GM12878 (cell line): ENCODE measurements around the gene NARF. TPM values are rescaled to one million over a fixed set of nuclear protein-coding genes. Genes with fewer than 3 reads are reported as not detected.

Experiments used
- BHLHE40 ChIP-seq, 2 experiments: fragments of 450-650 bp in 1 of 2; IDR thresholded peaks; 2 replicates each; pipeline ENCODE4 v1.6.1; 2011 to 2017; ENCODE audit warnings: low read depth in 2 of 2, borderline replicate concordance in 1 of 2, improper control_type of control experiment in 1 of 2, low read length in 1 of 2, mild to moderate bottlenecking in 1 of 2
- BRCA1 ChIP-seq: IDR thresholded peaks from 2 replicates; pipeline ENCODE4 v1.6.1; 2011; ENCODE audit warnings: low read depth, low read length, improper control_type of control experiment
- CEBPB ChIP-seq, 2 experiments: fragments of 150-350 bp in 1 of 2; IDR thresholded peaks; 2 replicates each; pipeline ENCODE4 v1.6.1; 2012 to 2014; ENCODE audit warnings: low read depth in 2 of 2, low read length in 2 of 2, borderline replicate concordance in 1 of 2, inconsistent platforms in 1 of 2
- EED ChIP-seq: sonication (generic); IDR thresholded peaks from 2 replicates; pipeline ENCODE4 v1.6.1; 2016; ENCODE audit warnings: antibody characterized with exemption, low read depth
- GABPA ChIP-seq: IDR thresholded peaks from 2 replicates; pipeline ENCODE4 v1.6.1; 2014; ENCODE audit warnings: antibody characterized with exemption, low read depth, mild to moderate bottlenecking, inconsistent platforms
- IRF4 ChIP-seq: IDR thresholded peaks from 2 replicates; pipeline ENCODE4 v1.6.1; 2011; ENCODE audit warnings: low read depth, low read length
- NFXL1 ChIP-seq: fragments of 450-650 bp; IDR thresholded peaks from 2 replicates; pipeline ENCODE4 v1.6.1; 2017; ENCODE audit warnings: antibody characterized with exemption, mild to moderate bottlenecking, borderline replicate concordance
- NFYA ChIP-seq: IDR thresholded peaks from 2 replicates; pipeline ENCODE4 v1.6.1; 2011; ENCODE audit warnings: low read depth, mild to moderate bottlenecking, low read length, improper control_type of control experiment, borderline replicate concordance
- NR2C1 ChIP-seq: fragments of 450-650 bp; IDR thresholded peaks from 2 replicates; pipeline ENCODE4 v1.6.1; 2017; ENCODE audit warnings: antibody characterized with exemption, mild to moderate bottlenecking, moderate library complexity
- POLR2A ChIP-seq: IDR thresholded peaks from 2 replicates; pipeline ENCODE4 v1.6.1; 2011; ENCODE audit warnings: low read depth, mild to moderate bottlenecking, low read length
- SMC3 ChIP-seq: IDR thresholded peaks from 2 replicates; pipeline ENCODE4 v1.6.1; 2011; ENCODE audit warnings: low read length, improper control_type of control experiment, borderline replicate concordance
- SP1 ChIP-seq: IDR thresholded peaks from one replicate; pipeline ENCODE4 v1.6.1; 2011; ENCODE audit warnings: low read depth, low read length
- SUZ12 ChIP-seq: fragments of 200-600 bp; sonication (generic); IDR thresholded peaks from one replicate; pipeline ENCODE4 v1.6.1; 2018; ENCODE audit warnings: antibody characterized with exemption, mild to moderate bottlenecking; ENCODE audit not compliant: unreplicated experiment
- TCF3 ChIP-seq: IDR thresholded peaks from 2 replicates; pipeline ENCODE4 v1.6.1; 2012; ENCODE audit warnings: low read depth, mild to moderate bottlenecking, low read length, borderline replicate concordance; ENCODE audit not compliant: insufficient read depth
- ZNF24 ChIP-seq: fragments of 450-650 bp; IDR thresholded peaks from 2 replicates; pipeline ENCODE4 v1.6.1; 2017; ENCODE audit warnings: antibody characterized with exemption, mild to moderate bottlenecking
- ZNF274 ChIP-seq: IDR thresholded peaks from one replicate; pipeline ENCODE4 v1.8.0; 2011; ENCODE audit not compliant: insufficient read length, insufficient read depth
- ZSCAN29 ChIP-seq: fragments of 450-650 bp; IDR thresholded peaks from 2 replicates; pipeline ENCODE4 v1.6.1; 2017; ENCODE audit warnings: mild to moderate bottlenecking, moderate library complexity
- polyA plus RNA-seq, 11 experiments: library from polyadenylated mRNA; depleted of rRNA in 4 of 11; unstranded in 6 of 11; stranded (reverse) in 5 of 11; fragments of >200 nt; fragmentation: Nextera tagmentation in 4 of 11; fragmentation: Illumina TruSeq in 1 of 11; extraction: Ambion mirVana in 4 of 11; extraction: Trizol in 1 of 11; gene quantifications; 1 replicate in 1 of 11; 2 replicates in 10 of 11; pipeline versions ENCODE4 v1.2.1 to v1.2.3, GENCODE V29; 2011 to 2016; ENCODE audit warnings: inconsistent platforms in 2 of 11, missing spikeins in 2 of 11, low read depth in 1 of 11
- total RNA-seq, 4 experiments: library from RNA; depleted of rRNA in 3 of 4; stranded (reverse); fragments of >200 nt in 3 of 4; fragmentation: Illumina TruSeq in 1 of 4; extraction: Trizol in 1 of 4; gene quantifications; 2 replicates each; pipeline versions ENCODE4 v1.2.1 to v1.2.3, GENCODE V29; 2013 to 2021
- TF ChIP-seq, protein P1 (sequence below): fragments of 450-650 bp; formaldehyde crosslinking; IDR thresholded peaks from 2 replicates; pipeline ENCODE4 v1.5.0; 2022; ENCODE audit warnings: mild to moderate bottlenecking, missing genetic modification characterization
- TF ChIP-seq, protein P2 (sequence below): fragments of 150-350 bp; IDR thresholded peaks from 2 replicates; pipeline ENCODE4 v1.6.1; 2016; ENCODE audit warnings: low read depth, low read length
- TF ChIP-seq, protein P3 (sequence below): IDR thresholded peaks from 2 replicates; pipeline ENCODE4 v1.6.1; 2011; ENCODE audit warnings: low read depth, low read length, improper control_type of control experiment, borderline replicate concordance
- TF ChIP-seq, protein P4 (sequence below): fragments of 150-350 bp; IDR thresholded peaks from 2 replicates; pipeline ENCODE4 v1.6.1; 2014; ENCODE audit warnings: mild to moderate bottlenecking, low read depth, low read length

Gene NARF
- total and polyA plus RNA-seq, 10 of the 15 experiments (the other 5 are each of a cell fraction or from before 2014, with no cell fraction given): 16.7 to 126 (median 47.5) TPM

DNA sequence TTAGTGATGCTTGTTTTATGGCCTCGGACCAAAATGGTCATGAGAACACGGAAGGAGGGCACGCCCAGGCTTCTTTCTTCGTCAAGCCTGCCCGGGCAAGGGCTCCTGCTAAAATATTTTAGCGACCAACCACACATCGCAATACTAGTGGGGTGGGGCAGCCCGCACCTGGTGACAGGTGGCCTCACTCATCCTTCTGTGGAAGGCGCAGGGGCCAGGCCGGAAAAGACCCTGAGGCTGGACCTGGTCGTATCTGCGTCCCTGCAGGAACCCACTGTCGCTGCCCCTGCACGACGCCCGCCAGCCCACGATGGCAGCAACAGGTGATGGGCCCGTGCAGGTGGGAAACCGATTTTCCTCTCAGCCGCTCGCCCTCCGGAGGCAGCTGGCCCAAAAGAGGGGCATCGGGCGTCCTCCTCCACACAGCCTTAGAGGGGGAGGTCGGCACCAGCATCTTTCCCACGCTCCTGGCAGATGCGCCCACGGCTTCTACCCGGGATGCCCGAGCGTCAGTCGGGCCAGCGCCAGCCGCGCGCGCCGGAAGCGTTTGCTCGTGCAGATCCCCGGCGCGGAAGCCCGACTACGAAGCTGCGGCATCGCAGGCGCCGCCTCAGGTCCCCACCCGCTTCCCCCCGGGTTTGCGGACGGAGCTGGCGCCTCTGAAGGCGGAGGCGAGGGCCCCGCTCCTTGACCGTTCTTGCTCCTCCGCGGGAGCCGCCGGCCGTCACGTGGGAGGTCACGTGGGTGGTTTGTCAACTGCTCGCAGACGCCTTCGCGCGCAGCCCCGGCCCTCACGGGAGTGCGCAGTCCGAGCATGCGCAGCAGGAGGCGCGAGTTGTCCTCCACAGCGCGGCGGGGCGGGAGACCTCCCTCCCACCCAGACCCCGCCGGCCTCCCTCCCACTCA is 38.2 kb downstream of the NARF start (continued):
- TF ChIP-seq TCF3: 0 out of 2 replicates have a peak, but pooled peaks have one; percentile 2
- TF ChIP-seq EED: no peak
- no peak for TF ChIP-seq SP1
- TF ChIP-seq BHLHE40 (IDR thresholded peaks at IDR 0.05; ENCODE audit: borderline replicate concordance in 1 of 2, low read depth in 2 of 2, low read length in 1 of 2): peak; percentile 77 to 95; a peak in 3 of 4 replicates
- TF ChIP-seq SMC3: no peak
- TF ChIP-seq, protein P1, sequence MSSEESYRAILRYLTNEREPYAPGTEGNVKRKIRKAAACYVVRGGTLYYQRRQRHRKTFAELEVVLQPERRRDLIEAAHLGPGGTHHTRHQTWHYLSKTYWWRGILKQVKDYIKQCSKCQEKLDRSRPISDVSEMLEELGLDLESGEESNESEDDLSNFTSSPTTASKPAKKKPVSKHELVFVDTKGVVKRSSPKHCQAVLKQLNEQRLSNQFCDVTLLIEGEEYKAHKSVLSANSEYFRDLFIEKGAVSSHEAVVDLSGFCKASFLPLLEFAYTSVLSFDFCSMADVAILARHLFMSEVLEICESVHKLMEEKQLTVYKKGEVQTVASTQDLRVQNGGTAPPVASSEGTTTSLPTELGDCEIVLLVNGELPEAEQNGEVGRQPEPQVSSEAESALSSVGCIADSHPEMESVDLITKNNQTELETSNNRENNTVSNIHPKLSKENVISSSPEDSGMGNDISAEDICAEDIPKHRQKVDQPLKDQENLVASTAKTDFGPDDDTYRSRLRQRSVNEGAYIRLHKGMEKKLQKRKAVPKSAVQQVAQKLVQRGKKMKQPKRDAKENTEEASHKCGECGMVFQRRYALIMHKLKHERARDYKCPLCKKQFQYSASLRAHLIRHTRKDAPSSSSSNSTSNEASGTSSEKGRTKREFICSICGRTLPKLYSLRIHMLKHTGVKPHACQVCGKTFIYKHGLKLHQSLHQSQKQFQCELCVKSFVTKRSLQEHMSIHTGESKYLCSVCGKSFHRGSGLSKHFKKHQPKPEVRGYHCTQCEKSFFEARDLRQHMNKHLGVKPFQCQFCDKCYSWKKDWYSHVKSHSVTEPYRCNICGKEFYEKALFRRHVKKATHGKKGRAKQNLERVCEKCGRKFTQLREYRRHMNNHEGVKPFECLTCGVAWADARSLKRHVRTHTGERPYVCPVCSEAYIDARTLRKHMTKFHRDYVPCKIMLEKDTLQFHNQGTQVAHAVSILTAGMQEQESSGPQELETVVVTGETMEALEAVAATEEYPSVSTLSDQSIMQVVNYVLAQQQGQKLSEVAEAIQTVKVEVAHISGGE (CRISPR knock-in tag): no peak
- no peak for TF ChIP-seq NFYA
- no peak for TF ChIP-seq ZNF24
- TF ChIP-seq IRF4: no peak
- no peak for TF ChIP-seq SUZ12
- TF ChIP-seq ZNF274: no peak
- no peak for TF ChIP-seq NFXL1
- no peak for TF ChIP-seq NR2C1
- no peak for TF ChIP-seq CEBPB (IDR thresholded peaks at IDR 0.05; ENCODE audit: borderline replicate concordance in 1 of 2, low read depth in 2 of 2, low read length in 2 of 2)
- TF ChIP-seq POLR2A: peak; percentile 80
- no peak for TF ChIP-seq BRCA1
- no peak for TF ChIP-seq GABPA
- TF ChIP-seq, protein P2, sequence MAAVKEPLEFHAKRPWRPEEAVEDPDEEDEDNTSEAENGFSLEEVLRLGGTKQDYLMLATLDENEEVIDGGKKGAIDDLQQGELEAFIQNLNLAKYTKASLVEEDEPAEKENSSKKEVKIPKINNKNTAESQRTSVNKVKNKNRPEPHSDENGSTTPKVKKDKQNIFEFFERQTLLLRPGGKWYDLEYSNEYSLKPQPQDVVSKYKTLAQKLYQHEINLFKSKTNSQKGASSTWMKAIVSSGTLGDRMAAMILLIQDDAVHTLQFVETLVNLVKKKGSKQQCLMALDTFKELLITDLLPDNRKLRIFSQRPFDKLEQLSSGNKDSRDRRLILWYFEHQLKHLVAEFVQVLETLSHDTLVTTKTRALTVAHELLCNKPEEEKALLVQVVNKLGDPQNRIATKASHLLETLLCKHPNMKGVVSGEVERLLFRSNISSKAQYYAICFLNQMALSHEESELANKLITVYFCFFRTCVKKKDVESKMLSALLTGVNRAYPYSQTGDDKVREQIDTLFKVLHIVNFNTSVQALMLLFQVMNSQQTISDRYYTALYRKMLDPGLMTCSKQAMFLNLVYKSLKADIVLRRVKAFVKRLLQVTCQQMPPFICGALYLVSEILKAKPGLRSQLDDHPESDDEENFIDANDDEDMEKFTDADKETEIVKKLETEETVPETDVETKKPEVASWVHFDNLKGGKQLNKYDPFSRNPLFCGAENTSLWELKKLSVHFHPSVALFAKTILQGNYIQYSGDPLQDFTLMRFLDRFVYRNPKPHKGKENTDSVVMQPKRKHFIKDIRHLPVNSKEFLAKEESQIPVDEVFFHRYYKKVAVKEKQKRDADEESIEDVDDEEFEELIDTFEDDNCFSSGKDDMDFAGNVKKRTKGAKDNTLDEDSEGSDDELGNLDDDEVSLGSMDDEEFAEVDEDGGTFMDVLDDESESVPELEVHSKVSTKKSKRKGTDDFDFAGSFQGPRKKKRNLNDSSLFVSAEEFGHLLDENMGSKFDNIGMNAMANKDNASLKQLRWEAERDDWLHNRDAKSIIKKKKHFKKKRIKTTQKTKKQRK: no peak
- TF ChIP-seq ZSCAN29: no peak
- TF ChIP-seq, protein P3, sequence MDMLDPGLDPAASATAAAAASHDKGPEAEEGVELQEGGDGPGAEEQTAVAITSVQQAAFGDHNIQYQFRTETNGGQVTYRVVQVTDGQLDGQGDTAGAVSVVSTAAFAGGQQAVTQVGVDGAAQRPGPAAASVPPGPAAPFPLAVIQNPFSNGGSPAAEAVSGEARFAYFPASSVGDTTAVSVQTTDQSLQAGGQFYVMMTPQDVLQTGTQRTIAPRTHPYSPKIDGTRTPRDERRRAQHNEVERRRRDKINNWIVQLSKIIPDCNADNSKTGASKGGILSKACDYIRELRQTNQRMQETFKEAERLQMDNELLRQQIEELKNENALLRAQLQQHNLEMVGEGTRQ: peak; percentile 98
- TF ChIP-seq, protein P4, sequence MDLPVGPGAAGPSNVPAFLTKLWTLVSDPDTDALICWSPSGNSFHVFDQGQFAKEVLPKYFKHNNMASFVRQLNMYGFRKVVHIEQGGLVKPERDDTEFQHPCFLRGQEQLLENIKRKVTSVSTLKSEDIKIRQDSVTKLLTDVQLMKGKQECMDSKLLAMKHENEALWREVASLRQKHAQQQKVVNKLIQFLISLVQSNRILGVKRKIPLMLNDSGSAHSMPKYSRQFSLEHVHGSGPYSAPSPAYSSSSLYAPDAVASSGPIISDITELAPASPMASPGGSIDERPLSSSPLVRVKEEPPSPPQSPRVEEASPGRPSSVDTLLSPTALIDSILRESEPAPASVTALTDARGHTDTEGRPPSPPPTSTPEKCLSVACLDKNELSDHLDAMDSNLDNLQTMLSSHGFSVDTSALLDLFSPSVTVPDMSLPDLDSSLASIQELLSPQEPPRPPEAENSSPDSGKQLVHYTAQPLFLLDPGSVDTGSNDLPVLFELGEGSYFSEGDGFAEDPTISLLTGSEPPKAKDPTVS: no peak
